Activated T-cell treated with anti-CD3 and anti-CD28 coated beads, Interleukin-2, amount 50 U/mL, for 1 hour (primary cell): ENCODE data around the gene SPART.
"Not testable (repeated sequence)": the region's sequence is repeated elsewhere in the genome, so short reads cannot be mapped to it uniquely, and the experiment has no call there.

Experiments
- DNase-seq: peaks from one replicate; pipeline ENCODE4 v3.0.0-alpha.2; 2020

The SPART gene

DNA sequence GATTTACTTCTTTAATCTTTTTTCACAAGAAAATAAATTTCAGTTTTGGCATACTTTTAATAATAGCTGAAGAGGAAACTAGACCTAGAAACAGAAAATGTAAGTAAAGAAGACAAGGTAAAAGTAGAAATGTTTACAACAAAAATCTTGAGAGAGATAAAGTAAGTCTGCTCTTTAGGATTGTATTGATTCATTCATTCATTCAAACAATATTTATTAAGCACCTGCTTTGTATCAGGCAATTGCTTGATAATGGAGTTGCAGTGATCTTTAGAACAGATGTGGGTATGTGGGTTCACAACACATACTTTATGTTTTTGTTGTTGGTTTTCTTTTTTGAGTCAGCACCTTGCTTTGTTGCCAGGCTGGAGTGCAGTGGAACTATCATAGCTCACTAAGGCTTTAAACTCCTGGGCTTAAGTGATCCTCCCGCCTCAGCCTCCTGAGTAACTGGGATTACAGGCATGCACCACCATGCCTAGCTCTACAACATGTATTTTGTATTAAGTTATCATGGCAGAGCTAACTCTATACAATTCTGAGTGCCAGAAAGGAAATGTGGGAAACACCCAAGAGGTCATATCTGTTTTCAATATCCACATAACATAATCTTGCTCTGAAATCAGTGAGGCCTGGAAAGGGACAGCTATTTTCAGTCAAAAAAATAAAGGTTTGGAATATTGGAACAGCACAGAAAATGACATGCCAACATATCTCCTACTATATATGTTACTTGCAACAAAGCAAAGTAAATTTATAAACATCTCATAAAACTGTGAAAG is 8.8 kb upstream of the SPART start:
- DNase-seq = no peak

DNA sequence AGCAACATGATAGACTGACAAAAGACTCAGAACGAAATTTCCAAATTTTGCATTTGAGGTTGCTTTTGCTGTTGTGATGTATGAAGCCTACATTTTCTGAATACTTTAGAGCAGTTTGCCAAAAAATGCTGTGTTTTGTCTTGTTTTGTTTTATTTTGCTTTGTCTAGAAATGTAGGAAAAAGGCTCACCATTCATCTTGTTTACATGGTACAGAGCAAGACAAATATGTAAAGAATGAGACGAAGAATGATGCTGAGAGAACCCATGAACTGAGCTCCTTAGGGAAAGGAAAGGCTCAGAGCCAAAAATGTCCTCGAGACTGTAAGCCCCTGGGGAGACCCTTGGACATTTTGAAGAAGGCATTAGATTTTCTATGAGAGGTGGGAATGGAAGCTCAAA is 6.8 kb upstream of the SPART start:
- DNase-seq = no peak

DNA sequence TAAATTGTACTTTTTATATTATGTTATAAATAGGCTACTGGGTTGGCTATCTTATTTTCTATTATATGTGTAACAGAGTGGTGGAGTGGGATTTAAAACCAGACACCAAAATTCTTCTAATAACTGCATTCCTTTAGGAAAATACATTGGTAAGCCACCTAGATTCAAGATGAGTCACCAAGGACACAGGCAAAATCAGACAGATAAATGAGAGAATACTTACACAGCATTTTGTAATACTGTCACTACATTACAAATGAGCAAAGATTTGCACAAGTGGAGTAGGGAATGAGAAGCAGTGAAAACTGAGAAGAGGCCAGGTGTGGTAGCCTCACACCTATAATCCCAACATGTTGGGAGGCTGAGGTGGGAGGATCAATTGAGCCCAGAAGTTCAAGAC is 6.2 kb upstream of the SPART start:
- no peak for DNase-seq

DNA sequence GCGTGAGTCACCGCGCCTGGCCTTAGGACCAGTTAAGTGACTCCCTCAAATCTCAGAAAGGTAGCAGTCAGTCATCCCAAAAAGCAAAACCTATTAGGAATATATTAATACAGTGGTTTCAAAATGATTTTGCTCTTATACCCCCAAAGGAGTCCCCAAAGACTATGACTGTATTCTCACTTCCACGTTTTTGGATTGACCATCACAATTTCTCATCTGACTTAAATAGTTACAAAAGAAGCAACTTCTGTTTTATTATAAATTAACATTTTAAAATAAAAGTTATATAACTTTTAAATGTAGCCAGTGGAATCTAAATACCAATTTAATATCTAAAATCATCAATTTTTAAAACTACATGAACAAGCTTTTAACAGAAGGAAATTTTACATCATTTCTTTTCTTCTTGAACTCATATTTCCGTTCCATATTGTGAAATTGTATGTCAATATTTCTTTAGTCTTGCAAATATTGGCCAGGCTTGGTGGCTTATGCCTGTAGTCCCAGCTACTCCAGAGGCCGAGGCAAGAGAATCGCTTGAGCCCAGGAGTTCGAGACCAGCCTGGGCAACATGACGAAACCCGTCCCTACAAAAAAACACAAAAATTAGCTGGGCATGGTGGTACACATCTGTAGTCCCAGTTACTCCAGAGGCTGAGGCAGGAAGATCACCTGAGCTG is 1.5 kb upstream of the SPART start:
- no peak for DNase-seq

DNA sequence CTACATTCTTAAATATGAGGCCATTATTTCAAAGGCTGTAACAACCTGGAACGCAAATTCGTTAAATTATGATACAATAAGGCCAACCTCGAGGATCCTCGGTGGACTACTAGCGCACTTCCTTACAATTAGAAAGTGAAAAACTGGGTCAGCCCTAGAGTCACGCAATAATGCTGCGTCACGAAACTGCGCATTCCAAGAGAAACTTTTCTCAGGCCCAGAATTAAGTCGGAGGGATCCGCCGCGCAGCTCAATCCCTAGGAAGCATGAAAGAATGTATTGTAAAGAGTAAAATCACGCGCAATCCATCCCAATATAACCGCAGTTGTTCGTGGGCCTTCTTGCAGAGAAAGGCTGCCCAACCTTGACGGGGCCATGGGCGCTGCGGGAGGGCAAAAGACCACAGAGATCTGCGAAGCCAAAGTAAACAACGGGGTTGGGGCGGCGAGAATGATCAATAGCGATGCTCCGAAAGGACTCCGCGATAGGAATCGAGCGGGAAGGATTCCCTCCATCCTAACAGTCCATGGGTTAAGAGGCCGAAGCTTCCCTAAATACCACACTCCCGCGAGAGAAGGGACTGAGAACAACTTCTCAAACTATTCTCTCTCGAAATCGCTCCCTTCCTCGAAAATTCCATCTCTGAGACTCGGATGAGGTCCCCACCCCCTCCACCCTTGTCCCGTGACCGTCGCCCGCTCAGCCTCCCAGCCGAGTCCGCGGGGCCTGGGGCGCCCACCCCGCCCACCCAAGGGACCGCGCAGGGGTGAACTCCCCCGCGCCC is 564 bp downstream of the SPART start:
- DNase-seq = peak; percentile 49

DNA sequence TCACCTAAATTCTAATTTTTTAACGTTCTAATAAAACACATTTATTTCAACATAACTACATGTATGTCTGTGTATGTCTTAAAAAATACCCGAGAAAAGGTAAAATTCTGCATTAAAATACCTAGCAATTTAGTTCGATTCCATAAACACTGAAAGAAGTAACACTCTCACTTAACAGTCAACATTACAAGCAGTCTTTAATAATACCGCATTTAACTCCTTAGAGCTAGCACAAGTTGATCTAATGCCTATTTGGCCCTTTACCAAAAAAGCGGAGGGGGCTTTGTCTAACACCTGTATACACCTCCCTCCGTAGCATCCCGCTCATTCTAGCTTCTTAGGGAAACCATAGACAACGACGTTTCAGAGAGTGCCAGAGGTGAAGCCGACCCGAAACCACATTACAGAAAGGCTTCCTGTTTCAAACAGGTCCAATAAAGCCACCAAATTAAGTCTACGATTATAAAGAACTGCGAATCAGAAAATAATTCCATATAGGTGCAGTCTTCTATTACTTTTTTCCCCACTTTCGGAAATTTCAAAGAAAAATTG is 1.2 kb downstream of the SPART start:
- DNase-seq = peak; percentile 20

DNA sequence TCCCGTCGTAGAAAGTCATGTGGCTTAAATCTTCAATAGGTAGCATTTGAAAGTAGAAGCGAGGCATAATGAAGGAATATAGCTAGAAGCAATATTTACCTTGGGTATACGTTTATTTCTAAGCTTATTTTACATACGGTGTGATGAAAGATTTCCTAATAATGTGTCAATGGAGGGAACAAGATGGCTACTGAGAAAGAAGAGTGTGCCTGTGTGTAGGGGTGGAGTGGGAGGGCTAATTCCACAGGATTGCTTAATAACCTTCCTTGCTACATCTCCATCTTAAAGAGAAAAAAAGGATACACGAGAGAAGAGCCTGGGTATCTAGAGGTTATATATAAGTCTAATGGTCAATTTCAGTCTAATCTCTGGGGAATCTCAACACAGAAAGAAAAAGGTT is 2.0 kb downstream of the SPART start:
- DNase-seq = no peak

DNA sequence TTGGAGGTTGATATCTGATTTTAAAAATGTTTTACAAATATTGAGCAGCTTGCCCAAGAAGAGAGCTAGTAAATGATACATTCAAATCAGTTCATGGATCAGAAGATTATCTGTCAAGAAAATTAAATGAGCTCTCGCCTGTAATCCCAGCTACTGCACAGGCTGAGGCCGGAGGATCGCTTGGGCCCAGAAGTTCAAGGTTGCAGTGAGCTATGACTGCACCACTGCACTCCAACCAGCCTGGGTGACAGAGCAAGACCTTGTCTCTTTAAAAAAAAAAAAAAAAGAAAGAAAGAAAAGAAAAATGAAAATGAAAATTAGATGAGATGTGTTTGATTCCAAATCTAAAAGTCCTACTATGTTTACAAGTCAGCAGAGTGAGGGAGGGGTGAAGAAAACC is 2.4 kb downstream of the SPART start:
- no peak for DNase-seq

DNA sequence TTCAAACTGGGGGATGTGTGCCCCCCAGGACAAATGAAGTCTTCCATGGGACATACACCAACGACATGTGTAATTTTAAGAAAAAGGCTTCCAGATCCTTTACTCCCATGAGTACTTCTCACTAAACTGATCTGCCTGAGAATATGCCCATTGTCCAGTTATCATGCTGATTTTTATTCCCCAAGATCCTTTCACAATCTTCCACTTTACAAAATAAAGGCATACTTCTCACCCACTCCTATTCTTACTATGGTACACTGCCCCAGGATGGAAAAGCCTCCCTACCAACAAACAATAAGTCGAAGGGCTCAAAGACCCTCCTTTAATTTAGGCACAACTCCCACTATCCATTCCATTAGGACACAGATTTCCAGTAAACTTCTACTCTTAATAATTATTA is 3.5 kb downstream of the SPART start:
- no peak for DNase-seq

DNA sequence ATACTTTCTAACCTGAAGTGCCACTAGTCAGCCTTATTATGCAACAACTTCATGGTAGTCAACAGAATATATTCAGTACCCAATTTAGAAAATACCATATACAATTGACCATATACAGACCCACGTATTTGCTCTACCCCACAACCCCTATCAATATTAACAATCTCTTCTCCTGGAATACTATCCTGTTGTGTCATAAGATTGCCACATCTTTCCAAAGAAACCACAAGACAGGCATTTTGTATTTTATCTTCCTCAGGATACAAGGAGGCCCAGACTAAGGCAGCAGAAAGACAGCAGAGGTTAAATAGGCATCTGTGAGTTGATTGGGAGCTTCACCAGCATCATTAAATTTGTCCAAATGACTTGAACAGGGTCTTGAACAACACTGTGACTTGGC is 4.5 kb downstream of the SPART start:
- DNase-seq = no peak

DNA sequence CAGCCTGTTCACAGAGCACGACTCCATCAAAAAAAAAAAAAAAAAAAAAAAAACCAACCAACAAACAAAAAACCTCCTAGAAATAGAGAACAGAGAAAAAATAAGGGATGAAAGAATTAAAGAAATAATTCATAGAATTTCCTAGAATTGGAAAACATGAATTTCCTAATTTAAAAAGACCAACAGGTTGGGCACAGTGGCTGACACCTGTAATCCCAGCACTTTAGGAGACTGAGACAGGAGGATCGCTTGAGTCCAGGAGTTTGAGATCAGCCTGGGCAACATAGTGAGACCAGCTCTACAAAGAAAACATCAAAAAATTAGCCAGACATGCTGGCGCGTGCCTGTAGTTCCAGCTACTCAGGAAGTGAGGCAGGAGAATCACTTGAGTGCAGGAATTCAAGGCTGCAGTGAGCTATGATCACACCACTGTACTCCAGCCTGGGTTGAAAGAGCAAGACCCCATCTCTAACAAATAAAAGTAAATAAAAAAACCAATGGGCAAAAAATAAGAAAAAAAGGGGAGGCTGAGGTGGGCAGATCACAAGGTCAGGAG is 6.5 kb downstream of the SPART start:
- DNase-seq = no peak

DNA sequence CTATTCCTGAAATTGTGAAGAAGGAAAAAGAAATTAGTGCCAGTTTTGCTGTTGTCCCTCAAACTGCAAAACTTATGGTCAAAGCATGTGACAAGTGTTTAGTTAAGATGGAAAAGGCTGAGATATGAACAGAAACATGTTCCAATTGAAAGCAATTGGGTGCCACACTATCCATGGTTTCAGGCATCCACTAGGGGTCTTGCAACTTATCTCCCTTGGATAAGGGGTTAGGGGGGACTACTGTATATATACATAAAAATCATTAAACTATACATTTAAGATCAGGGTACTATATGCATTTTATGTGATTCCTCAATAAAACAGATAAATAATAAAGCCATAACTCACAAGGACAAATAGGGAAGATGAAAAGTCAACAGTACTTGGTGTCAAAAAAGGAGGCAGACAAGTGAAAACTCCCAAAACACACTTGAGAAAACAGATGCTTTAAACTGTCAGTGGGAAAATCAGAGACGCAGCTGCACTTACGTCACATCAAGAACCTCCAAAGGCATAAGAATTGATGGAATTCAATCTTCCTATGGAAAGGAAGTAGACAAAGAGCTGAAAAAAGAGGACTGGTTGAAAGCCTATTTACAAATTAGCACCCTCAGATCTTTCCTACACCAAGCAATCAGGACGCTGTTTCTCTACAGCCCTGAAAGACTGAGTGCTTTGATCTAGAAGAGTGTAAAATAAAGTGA is 8.1 kb downstream of the SPART start:
- no peak for DNase-seq

DNA sequence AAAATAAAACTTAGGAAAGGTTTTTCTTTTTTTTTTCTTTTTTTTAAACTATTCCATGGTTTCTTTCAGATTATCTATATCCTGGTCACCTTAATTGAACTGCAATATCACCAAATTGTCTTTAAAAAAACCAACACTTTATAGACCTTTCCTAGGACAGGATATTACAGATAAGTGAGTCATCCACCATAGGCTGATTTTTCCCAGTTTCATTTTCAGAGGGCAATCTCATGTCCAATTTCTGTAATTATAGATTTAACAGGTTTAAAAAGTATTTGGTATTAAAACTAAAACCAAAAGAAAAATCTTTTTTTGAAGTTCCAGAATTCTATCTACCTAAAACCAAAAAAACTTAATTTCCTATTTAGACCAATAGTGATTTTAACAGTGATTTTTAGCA is 13.2 kb downstream of the SPART start:
- no peak for DNase-seq

DNA sequence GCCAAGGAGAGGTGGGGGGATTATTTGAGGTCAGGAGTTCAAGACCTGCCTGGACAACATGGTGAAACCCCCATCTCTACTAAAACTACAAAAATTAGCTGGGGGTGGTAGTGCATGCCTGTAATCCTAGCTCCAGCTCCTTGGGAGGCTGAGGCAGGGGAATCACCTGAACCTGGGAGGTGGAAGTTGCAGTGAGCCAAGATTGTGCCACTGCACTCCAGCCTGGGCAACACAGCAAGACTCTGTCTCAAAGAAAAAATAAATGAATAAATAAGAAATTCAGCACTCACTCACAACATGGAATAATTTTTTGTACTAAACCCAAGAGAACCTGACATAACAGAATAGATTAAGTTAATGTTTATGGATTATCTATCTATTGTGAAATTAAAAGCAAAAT is 13.9 kb downstream of the SPART start:
- DNase-seq = not testable (repeated sequence)

DNA sequence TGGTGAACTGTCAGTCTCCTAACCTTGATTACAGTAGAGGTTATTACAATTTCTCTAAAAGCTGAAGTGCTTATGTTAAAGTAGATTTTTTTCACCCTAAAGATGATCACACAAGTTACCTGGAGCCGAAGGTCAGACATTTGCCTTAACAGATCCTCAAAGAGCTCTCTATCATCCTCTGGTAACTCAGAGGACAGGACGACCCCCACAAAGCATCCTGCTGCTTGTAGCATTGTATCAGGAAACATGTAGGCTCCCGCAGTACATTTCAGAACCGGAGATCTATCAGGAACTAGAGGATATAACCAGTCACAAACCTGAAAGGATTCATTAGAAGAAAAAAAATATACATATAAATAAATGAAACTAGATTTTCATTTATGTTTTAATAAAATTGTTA is 14.9 kb downstream of the SPART start:
- no peak for DNase-seq

DNA sequence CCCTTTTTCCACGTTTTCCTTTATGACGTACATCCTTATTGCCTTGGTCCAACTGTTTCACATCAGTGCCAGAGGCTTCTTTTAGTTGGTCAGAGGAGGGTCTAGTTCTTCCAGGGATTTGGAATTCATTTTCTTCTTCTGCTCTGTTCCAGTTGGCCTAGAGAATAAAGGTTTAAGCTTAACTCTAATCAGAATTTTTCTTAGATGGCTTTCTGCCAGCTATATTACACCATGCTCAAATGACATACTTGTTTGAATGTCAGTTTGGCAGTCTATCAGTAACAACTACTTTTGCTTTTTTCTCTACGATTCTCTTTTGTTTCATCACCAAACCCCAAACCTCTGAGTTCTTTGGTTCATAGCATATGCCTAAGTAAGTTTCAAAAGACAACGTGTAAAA is 16.8 kb downstream of the SPART start:
- no peak for DNase-seq

DNA sequence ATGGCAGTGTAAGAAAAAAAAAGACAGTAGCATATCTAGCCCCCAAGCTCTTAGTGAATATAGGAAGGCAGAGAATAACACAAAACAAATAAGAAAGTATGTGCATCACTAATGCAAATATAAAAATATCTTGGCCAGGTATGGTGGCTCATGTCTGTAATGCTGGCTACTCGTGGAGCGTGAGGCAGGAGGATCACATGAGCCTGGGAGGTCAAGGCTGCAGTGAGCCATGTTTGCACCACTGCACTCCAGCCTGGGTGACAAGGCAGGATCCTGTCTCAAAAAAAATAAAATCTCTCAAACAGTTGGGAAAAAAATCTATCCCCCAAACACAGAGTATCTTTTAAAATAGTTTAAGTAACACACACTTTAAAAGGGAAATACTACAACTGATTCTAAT is 17.4 kb downstream of the SPART start:
- DNase-seq = no peak

DNA sequence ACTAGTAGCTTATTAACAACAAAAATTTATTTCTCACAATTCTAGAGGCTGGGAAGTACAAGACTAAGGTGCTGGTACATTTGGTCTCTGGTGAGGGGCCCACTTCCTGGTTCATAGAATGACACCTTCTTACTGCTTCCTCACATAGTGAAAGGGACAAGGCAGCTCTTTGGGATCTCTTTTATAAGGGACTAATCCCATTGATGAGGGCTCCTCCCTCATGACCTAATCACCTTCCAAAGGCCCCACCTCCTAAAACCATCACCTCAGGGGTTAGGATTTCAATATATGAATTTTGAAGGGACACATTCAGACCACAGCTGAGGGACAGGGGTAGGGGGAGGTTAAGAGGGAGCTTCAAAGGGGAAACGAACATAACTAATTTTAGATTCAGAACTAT is 20.3 kb downstream of the SPART start:
- DNase-seq = no peak

DNA sequence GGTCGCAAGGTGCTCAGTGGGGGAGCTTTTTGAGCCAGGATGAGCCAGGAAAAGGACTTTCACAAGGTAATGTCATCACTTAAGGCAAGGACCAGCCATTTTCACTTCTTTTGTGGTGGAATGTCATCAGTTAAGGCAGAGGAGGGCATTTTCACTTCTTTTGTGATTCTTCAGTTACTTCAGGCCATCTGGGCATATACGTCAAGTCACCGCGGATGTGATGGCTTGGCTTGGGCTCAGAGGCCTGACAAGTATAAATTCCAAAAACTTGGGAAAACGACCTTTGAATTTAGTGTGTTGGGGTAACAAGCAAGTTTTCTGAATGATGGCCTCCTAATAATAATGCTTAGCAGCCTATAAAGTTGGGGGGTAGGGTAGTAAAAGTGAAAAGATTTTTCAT is 21.3 kb downstream of the SPART start:
- DNase-seq = not testable (repeated sequence)

DNA sequence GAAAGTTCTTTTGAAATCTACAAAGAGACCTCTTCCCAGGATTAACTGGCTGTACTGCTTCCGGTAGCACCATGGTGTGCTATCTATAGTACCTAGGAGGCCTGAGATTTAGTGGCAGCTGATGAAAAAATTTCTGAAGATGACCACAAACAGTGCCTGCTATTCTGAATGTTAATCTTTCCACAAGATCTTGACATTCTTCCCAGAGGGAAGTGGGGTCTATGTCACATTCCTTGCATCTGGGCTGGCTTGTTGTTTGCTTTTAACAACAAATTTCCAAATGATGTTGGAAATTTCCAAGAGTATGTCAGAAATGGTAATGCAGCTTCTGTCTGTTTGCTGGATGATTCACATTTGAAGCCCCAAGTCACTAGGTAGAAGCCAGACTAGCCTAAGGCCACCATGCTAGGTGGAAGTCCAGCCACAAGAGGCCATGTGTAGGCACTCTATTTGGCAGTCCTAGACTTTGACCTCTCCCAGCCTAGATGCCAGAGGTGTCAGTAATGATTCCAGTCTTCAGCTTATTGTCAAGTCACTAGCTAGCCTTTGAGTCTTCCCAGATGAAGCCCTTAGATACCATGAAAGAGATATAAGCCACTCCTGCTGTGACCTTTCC is 22.1 kb downstream of the SPART start:
- no peak for DNase-seq

DNA sequence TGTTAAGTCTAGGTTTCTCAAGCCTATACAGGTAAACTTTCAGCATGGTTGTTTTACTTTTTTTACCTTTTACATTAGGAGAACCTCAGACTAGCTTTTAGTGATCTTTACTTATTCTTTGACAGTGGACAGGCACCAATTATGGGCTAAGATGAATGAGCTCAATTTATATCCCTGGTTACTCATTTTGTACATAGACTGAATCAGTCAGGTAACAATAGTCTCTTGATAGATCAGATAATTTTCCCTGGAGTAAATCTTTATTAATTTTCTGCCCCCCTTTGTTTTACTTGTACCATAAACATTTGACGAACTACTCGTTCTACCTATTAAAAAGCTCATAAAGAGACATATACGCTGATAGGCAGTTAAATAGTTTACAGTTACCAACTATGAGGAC is 22.8 kb downstream of the SPART start:
- DNase-seq = no peak

DNA sequence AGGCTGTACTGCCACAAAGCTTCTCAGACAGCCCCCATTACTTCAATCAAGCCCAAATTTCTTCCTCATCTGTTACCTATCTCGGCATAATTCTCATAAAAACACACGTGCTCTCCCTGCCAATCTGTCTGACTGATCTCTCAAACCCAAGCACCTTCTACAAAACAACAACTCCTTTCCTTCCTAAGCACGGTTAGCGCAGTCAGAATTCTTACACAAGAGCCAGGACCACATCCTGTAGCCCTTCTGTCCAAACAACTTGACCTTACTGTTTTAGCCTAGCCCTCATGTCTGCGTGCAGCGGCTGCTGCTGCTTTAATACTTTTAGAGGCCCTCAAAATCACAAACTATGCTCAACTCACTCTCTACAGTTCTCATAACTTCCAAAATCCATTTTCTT is 26.4 kb downstream of the SPART start:
- DNase-seq = not testable (repeated sequence)
